Lower leg skin (tissue), 3 donors: Measurements from ENCODE around the gene NDUFAF3.

Experiments used
- CTCF ChIP-seq, 3 donors: fragments of 450-650 bp; IDR thresholded peaks; one replicate each; pipeline ENCODE4 v1.5.1; 2016; ENCODE audit warnings: antibody characterized with exemption in 3 of 3, mild to moderate bottlenecking in 3 of 3, moderate library complexity in 2 of 3
- POLR2A ChIP-seq, 2 donors: fragments of 450-650 bp; IDR thresholded peaks; one replicate each; pipeline ENCODE4 v1.6.1; 2016 to 2017; ENCODE audit warnings: antibody characterized with exemption in 2 of 2, mild to moderate bottlenecking in 1 of 2, moderate library complexity in 1 of 2

- no peak for TF ChIP-seq CTCF (IDR thresholded peaks at IDR 0.05)
- TF ChIP-seq POLR2A (IDR thresholded peaks at IDR 0.05), result no peak
Measured at GRCh38 chr3:48974076-48974864, 47.7 kb upstream of the NDUFAF3 start.
